ENCODE data around the gene PGP. TPM values are rescaled to one million over a fixed set of nuclear protein-coding genes. Genes with fewer than 3 reads are reported as not detected.

PGP gene
- total and polyA plus RNA-seq, 10 of the 15 experiments (the other 5 are each of a cell fraction or from before 2014, with no cell fraction given) = 0.42 to 28.0 (median 12.1) TPM

- no peak for FAIRE-seq
- 74% methylated on average over 13 of the region's 13 CpGs for WGBS (ENCODE audit: insufficient coverage, insufficient replicate concordance, low lambda C conversion rate, missing lambda C conversion rate)
- H3K36me3 ChIP-seq (ENCODE audit: control insufficient read depth in 2 of 2, insufficient read depth in 2 of 2, low read length in 1 of 2) = no peaks in the 10 kb centered on the region
- no peaks in the 10 kb centered on the region for H3K4me1 ChIP-seq (ENCODE audit: control insufficient read depth, insufficient read depth, low read length)
- ChIA-PET POLR2A (no interaction called here), SMC1A (ENCODE audit: uncharacterized antibody, unreplicated experiment) (no interaction called here), RAD21 (ENCODE audit: unreplicated experiment) (no interaction called here), CTCF (no interaction called here)
- no TSS peak for BruUV-seq (replicated peaks)
- no peaks in the 10 kb centered on the region for H3K9me3 ChIP-seq (replicated peaks; ENCODE audit: control insufficient read depth, insufficient read depth, low read length)
- no peaks in the 10 kb centered on the region; a peak in 1 of 4 replicates for H3K27me3 ChIP-seq (replicated peaks in 1 of 2; ENCODE audit: control insufficient read depth in 2 of 2, insufficient read depth in 2 of 2, low read length in 1 of 2)
- no peaks in the 10 kb centered on the region for H4K20me1 ChIP-seq (ENCODE audit: control insufficient read depth, insufficient read depth)
- H3K4me3 ChIP-seq = no peak overlapping the region
- H3K79me2 ChIP-seq (ENCODE audit: control insufficient read depth, insufficient read depth, low read length) = no peaks in the 10 kb centered on the region
- no peak overlapping the region for H3K9ac ChIP-seq (ENCODE audit: control insufficient read depth, insufficient read depth, low read length)
- no peak for DNase-seq (ENCODE audit: low read depth, low spot score)
- H3K4me2 ChIP-seq (ENCODE audit: control insufficient read depth, insufficient read depth) = no peak overlapping the region
- H2AFZ ChIP-seq (ENCODE audit: control insufficient read depth, low read depth, low read length) = no peak overlapping the region
- ATAC-seq = no peak
- H3K27ac ChIP-seq (ENCODE audit: control insufficient read depth, insufficient read depth) = no peak overlapping the region
- intact Hi-C loops (cut with micrococcal nuclease; ENCODE audit: unreplicated experiment) = no loop called here
- in situ Hi-C loops (cut with MboI) = no loop called here
- TF ChIP-seq PAX8 (IDR thresholded peaks at IDR 0.05) (no peak), RUNX3 (IDR thresholded peaks at IDR 0.05; ENCODE audit: low read length) (no peak), RCOR1 (conservative IDR thresholded peaks at IDR 0.05; ENCODE audit: low read depth, low read length) (no peak), CEBPB (IDR thresholded peaks at IDR 0.05; ENCODE audit: borderline replicate concordance in 1 of 2, low read depth in 2 of 2, low read length in 2 of 2) (no peak), BCL11A (IDR thresholded peaks at IDR 0.05; ENCODE audit: low read depth, low read length) (no peak), CBX5 (IDR thresholded peaks at IDR 0.05; ENCODE audit: low read depth) (no peak), MYC (IDR thresholded peaks at IDR 0.05; ENCODE audit: insufficient read depth, insufficient read length, insufficient replicate concordance, low read length, severe bottlenecking) (no peak), NR2F1 (conservative IDR thresholded peaks at IDR 0.05) (no peak), RB1 (IDR thresholded peaks at IDR 0.05; ENCODE audit: borderline replicate concordance) (no peak), SUZ12 (IDR thresholded peaks at IDR 0.05; ENCODE audit: unreplicated experiment) (no peak), NR2C1 (IDR thresholded peaks at IDR 0.05) (no peak), RAD21 (IDR thresholded peaks at IDR 0.05; ENCODE audit: insufficient read depth, low read depth, low read length) (no peak), NFYA (IDR thresholded peaks at IDR 0.05; ENCODE audit: borderline replicate concordance, low read depth, low read length) (no peak), EGR1 (IDR thresholded peaks at IDR 0.05; ENCODE audit: borderline replicate concordance in 1 of 2, low read depth in 2 of 2, low read length in 2 of 2) (no peak), POLR2AphosphoS5 (IDR thresholded peaks at IDR 0.05; ENCODE audit: low read length) (no peak), ZNF592 (IDR thresholded peaks at IDR 0.05) (no peak), YY1 (IDR thresholded peaks at IDR 0.05; ENCODE audit: low read depth, low read length) (no peak)
- TF ChIP-seq, protein P1, sequence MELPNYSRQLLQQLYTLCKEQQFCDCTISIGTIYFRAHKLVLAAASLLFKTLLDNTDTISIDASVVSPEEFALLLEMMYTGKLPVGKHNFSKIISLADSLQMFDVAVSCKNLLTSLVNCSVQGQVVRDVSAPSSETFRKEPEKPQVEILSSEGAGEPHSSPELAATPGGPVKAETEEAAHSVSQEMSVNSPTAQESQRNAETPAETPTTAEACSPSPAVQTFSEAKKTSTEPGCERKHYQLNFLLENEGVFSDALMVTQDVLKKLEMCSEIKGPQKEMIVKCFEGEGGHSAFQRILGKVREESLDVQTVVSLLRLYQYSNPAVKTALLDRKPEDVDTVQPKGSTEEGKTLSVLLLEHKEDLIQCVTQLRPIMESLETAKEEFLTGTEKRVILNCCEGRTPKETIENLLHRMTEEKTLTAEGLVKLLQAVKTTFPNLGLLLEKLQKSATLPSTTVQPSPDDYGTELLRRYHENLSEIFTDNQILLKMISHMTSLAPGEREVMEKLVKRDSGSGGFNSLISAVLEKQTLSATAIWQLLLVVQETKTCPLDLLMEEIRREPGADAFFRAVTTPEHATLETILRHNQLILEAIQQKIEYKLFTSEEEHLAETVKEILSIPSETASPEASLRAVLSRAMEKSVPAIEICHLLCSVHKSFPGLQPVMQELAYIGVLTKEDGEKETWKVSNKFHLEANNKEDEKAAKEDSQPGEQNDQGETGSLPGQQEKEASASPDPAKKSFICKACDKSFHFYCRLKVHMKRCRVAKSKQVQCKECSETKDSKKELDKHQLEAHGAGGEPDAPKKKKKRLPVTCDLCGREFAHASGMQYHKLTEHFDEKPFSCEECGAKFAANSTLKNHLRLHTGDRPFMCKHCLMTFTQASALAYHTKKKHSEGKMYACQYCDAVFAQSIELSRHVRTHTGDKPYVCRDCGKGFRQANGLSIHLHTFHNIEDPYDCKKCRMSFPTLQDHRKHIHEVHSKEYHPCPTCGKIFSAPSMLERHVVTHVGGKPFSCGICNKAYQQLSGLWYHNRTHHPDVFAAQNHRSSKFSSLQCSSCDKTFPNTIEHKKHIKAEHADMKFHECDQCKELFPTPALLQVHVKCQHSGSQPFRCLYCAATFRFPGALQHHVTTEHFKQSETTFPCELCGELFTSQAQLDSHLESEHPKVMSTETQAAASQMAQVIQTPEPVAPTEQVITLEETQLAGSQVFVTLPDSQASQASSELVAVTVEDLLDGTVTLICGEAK (IDR thresholded peaks at IDR 0.05; ENCODE audit: borderline replicate concordance) = no peak
Measured at GRCh38 chr16:2186064-2186463, 28.6 kb downstream of the PGP start.
